ENCODE data around the gene ACACB. TPM values are rescaled to one million over a fixed set of nuclear protein-coding genes. Genes with fewer than 3 reads are reported as not detected.

The ACACB gene
- total RNA-seq, 1 experiment from 2014 or later: 21.7 TPM

DNA sequence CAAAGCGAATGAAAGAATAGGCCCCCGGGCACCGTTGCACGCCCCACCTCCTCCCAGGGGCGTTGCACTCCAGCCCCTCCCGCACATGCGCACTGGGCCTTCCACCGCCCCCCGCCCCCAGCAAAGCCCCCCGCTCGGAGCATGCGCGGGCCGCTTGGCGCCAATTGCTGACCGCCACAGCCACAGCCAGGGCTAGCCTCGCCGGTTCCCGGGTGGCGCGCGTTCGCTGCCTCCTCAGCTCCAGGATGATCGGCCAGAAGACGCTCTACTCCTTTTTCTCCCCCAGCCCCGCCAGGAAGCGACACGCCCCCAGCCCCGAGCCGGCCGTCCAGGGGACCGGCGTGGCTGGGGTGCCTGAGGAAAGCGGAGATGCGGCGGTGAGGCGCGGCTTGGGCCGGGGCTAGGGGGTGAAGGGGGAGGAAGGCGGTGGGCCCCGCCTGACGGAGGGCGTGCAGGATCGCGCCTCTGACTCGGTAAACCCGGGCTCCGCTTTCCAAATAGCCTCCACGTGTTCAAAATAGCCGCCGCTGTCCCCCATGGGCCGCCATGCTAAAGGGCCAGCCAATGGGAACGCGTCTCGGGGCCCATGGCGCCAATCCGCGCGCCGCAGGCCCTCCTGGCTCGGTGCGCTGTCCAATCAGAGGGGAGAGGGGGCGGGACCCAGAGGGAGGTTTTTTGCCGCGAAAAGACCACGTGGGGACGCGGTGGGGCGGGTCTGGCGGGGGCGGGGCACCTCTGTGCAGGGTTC is 18.8 kb upstream of the ACACB start, which contains the start of gene UNG:
TSS of gene UNG (plus strand) at position 163 of the 748 bp plus-strand sequence. CDS start at position 246, 83 bp downstream.
- Histone ChIP-seq H3K9ac (ENCODE audit: low read length) (peak within 1 kb of the TSS; percentile 96), H3K9me3 (ENCODE audit: low read length) (no peaks in the 10 kb centered on the region), H3K4me3 (ENCODE audit: low read length) (peak within 1 kb of the TSS; percentile 83), H4K20me1 (ENCODE audit: low read length) (peaks cover 22% of the 10 kb centered on the region), H2AFZ (ENCODE audit: low read length) (peak within 1 kb of the TSS; percentile 97), H3K79me2 (ENCODE audit: low read length) (peaks cover 35% of the 10 kb centered on the region), H3K27ac (ENCODE audit: low read length) (peak within 1 kb of the TSS; percentile 75), H3K27me3 (ENCODE audit: low read length) (no peaks in the 10 kb centered on the region), H3K9me2 (replicated peaks; ENCODE audit: low read length) (no peaks in the 10 kb centered on the region), H3K4me1 (ENCODE audit: insufficient read depth, low read length) (peaks cover 17% of the 10 kb centered on the region), H3F3A (ENCODE audit: low read length, unreplicated experiment) (no peaks in the 10 kb centered on the region), H3K36me3 (ENCODE audit: low read depth, low read length) (peaks cover 22% of the 10 kb centered on the region), H3K4me2 (ENCODE audit: low read length) (peak within 1 kb of the TSS; percentile 95)
- no TSS peak for BruUV-seq (replicated peaks)
- intact Hi-C loops (cut with micrococcal nuclease): loop anchor here (1.0 to 10.0 kb wide), 3 partner anchors 95 to 582 kb away; partner anchors contain the start of genes CORO1C and FICD
- no peak for TF ChIP-seq EZH2phosphoT487 (IDR thresholded peaks at IDR 0.05; ENCODE audit: borderline replicate concordance, low read length)
- TF ChIP-seq, protein P1, sequence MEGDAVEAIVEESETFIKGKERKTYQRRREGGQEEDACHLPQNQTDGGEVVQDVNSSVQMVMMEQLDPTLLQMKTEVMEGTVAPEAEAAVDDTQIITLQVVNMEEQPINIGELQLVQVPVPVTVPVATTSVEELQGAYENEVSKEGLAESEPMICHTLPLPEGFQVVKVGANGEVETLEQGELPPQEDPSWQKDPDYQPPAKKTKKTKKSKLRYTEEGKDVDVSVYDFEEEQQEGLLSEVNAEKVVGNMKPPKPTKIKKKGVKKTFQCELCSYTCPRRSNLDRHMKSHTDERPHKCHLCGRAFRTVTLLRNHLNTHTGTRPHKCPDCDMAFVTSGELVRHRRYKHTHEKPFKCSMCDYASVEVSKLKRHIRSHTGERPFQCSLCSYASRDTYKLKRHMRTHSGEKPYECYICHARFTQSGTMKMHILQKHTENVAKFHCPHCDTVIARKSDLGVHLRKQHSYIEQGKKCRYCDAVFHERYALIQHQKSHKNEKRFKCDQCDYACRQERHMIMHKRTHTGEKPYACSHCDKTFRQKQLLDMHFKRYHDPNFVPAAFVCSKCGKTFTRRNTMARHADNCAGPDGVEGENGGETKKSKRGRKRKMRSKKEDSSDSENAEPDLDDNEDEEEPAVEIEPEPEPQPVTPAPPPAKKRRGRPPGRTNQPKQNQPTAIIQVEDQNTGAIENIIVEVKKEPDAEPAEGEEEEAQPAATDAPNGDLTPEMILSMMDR (conservative IDR thresholded peaks at IDR 0.05; ENCODE audit: low read depth, low read length): no peak
- ChIA-PET POLR2A (ENCODE audit: unreplicated experiment) (no interaction called here), CTCF (interaction anchor here (1.5 kb wide), 1 partner anchor 14 kb away, joined by 4 read pairs; no protein-coding TSS in a partner anchor)
- peak; percentile 92 for ATAC-seq
- DNase-seq: peak; percentile 98

DNA sequence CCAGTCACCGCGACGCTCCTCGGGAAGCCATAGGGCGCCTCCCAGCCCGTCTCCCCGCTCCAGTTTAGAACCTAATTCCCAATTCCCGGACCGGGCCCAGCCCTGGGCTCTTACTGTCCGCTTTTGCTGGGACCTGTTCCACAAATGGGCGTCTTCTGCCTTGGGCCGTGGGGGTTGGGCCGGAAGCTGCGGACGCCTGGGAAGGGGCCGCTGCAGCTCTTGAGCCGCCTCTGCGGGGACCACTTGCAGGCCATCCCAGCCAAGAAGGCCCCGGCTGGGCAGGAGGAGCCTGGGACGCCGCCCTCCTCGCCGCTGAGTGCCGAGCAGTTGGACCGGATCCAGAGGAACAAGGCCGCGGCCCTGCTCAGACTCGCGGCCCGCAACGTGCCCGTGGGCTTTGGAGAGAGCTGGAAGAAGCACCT is 18.2 kb upstream of the ACACB start:
- Histone ChIP-seq H3K9me2 (replicated peaks; ENCODE audit: low read length) (no peaks in the 10 kb centered on the region), H3K9ac (ENCODE audit: low read length) (peak overlapping the region; percentile 96), H4K20me1 (ENCODE audit: low read length) (peaks cover 22% of the 10 kb centered on the region), H3K4me3 (ENCODE audit: low read length) (peak overlapping the region; percentile 83), H3K27me3 (ENCODE audit: low read length) (no peaks in the 10 kb centered on the region), H3F3A (ENCODE audit: low read length, unreplicated experiment) (no peaks in the 10 kb centered on the region), H3K36me3 (ENCODE audit: low read depth, low read length) (peaks cover 24% of the 10 kb centered on the region), H3K27ac (ENCODE audit: low read length) (peak overlapping the region; percentile 46), H3K4me1 (ENCODE audit: insufficient read depth, low read length) (peaks cover 11% of the 10 kb centered on the region), H3K4me2 (ENCODE audit: low read length) (peak overlapping the region; percentile 95), H3K79me2 (ENCODE audit: low read length) (peaks cover 29% of the 10 kb centered on the region), H2AFZ (ENCODE audit: low read length) (peak overlapping the region; percentile 82), H3K9me3 (ENCODE audit: low read length) (no peaks in the 10 kb centered on the region)
- DNase-seq (peak; percentile 39), ATAC-seq (peak; percentile 36)
- intact Hi-C loops (cut with micrococcal nuclease): loop anchor here (1.0 to 10.0 kb wide), 3 partner anchors 94 to 583 kb away; partner anchors contain the start of genes CORO1C and FICD
- TF ChIP-seq EZH2 (IDR thresholded peaks at IDR 0.05; ENCODE audit: low read length, unreplicated experiment) (no peak), EZH2phosphoT487 (IDR thresholded peaks at IDR 0.05; ENCODE audit: borderline replicate concordance, low read length) (no peak)
- TF ChIP-seq, protein P1 (conservative IDR thresholded peaks at IDR 0.05; ENCODE audit: low read depth, low read length): no peak
- CTCF ChIA-PET: interaction anchor here (0.5 to 1.5 kb wide), 2 partner anchors 14 to 429 kb away, joined by 4 to 5 read pairs; no protein-coding TSS in a partner anchor
- POLR2A ChIA-PET (ENCODE audit: unreplicated experiment): interaction anchor here (0.5 kb wide), 1 partner anchor 53 kb away, joined by 4 read pairs; no protein-coding TSS in a partner anchor
- TSS peak; percentile 61 for BruUV-seq (replicated peaks)
